ENCODE data around the gene KRTCAP2. TPM values are rescaled to one million over a fixed set of nuclear protein-coding genes. Genes with fewer than 3 reads are reported as not detected.
A peak's percentile ranks its signal among the peaks of the same experiment; 100 is the strongest.
"Not testable (repeated sequence)": the region's sequence is repeated elsewhere in the genome, so short reads cannot be mapped to it uniquely, and the experiment has no call there.

KRTCAP2 gene
- total RNA-seq, 6 experiments from 2014 or later: 231 to 351 (median 285) TPM

DNA sequence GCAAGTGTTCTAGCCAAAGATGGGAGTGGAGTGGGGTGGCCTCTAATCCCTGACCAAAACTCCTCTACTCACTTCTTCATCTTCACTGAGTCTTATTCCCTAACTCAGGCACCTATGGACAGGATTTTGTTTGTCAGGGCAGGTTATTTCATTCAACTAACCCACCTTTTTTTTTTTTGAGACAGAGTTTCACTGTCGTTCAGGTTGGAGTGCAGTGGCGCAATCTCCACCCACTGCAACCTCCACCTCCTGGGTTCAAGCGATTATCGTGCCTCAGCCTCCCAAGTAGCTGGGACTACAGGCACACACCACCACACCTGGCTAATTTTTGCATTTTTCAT is 5.0 kb downstream of the KRTCAP2 start:
- DNase-seq; H3K27ac Mint-ChIP-seq; H3K9me3 Mint-ChIP-seq; H3K27me3 Mint-ChIP-seq (ENCODE audit: insufficient read depth); H3K4me3 Mint-ChIP-seq: not testable (repeated sequence)
- Mint-ChIP-seq H3K4me1 (ENCODE audit: low read depth) (peaks cover 16% of the 10 kb centered on the region), H3K36me3 (ENCODE audit: low read depth) (peaks cover 14% of the 10 kb centered on the region)
- TF ChIP-seq, protein P1, sequence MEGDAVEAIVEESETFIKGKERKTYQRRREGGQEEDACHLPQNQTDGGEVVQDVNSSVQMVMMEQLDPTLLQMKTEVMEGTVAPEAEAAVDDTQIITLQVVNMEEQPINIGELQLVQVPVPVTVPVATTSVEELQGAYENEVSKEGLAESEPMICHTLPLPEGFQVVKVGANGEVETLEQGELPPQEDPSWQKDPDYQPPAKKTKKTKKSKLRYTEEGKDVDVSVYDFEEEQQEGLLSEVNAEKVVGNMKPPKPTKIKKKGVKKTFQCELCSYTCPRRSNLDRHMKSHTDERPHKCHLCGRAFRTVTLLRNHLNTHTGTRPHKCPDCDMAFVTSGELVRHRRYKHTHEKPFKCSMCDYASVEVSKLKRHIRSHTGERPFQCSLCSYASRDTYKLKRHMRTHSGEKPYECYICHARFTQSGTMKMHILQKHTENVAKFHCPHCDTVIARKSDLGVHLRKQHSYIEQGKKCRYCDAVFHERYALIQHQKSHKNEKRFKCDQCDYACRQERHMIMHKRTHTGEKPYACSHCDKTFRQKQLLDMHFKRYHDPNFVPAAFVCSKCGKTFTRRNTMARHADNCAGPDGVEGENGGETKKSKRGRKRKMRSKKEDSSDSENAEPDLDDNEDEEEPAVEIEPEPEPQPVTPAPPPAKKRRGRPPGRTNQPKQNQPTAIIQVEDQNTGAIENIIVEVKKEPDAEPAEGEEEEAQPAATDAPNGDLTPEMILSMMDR (IDR thresholded peaks at IDR 0.05): peak; percentile 32

DNA sequence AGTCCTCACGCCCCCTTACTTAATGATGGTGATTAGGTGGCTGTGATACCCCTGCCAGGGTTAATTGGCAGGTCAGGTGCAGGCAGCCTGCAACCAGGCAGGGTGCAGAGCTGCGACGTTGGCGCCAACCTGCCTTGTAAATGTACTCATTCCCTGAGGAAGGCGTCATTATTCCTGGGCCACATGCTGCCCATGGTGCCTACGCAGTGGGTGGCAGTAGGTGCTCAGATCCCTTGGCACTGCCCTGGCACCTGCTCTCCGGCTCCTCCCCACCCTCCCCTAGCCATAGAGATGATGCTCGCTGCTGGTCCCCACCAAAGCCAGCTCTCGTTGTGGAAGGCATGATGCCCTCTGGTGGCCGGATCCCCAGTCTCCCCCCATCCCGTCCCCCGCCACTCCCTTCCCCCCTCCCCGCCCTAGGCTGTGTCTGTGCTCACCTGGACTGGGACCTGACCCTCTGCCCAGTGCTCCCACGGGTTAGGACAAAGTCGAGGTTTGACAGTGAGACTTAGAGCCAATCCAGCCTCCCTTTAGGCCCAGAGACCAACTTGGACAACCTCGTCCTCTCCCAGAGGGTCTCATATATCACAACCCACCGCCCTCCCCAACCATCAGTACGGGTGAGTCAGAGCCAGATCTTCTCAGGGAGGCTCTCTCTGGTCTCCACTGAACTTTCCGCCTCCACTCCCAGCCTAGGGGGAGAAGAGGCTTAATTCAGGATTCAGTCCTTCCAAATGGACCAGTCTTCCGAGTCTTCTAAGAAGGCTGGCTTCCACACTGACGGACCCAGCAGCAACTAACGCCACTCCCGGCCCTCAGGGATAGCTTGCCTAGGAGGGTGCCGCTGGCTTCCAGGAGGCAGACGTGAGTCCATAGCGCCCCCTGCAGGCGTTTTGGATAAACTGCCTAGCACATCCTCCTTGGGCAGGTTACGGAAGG is 5.7 kb downstream of the KRTCAP2 start:
- Mint-ChIP-seq H3K27ac (peak overlapping the region; percentile 53), H3K4me3 (peak overlapping the region; percentile 47), H3K36me3 (ENCODE audit: low read depth) (peaks cover 14% of the 10 kb centered on the region), H3K27me3 (ENCODE audit: insufficient read depth) (peaks cover 8% of the 10 kb centered on the region), H3K4me1 (ENCODE audit: low read depth) (peaks cover 16% of the 10 kb centered on the region), H3K9me3 (no peaks in the 10 kb centered on the region)
- peak; percentile 59 for DNase-seq
- TF ChIP-seq, protein P1 (IDR thresholded peaks at IDR 0.05): peak; percentile 92

DNA sequence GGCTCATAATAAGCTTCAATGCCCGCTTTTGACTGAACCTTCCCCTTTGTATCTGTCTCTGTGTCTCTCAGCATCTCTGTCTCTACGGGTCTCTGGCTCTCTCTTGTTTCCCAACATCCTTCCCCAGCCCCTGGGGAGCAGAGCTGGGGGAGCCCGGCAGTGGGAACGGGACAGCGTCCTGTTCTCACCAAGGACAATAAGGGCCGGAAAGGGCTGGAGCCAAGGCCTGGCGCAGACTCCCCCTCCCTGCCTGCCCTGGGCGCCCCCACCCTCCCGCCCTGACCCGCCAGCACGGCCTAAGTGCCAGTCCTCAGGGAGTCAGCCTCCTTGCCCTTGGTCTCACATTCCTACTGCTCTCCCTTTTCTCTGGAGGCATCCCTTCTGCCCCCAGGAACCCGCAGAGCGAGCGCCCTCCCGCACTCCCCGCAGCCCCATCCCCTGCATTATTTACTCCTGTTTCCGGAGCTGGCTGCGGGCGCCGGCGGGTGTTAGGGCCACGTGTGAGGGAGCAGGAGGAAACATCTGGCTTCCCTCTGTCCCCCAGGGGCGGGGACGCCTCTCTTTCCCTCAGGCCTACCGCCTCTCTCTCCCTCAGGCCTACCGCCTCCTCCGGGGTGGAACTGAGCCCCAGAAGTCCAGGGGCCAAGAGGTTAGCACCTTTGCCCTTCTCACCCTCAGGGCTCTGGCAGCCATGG is 6.5 kb downstream of the KRTCAP2 start:
- no peaks in the 10 kb centered on the region for H3K9me3 Mint-ChIP-seq
- no peak overlapping the region for H3K27ac Mint-ChIP-seq
- DNase-seq: no peak
- H3K36me3 Mint-ChIP-seq (ENCODE audit: low read depth): peaks cover 7% of the 10 kb centered on the region; the same call in 1 of the 2 replicates
- no peak overlapping the region for H3K4me3 Mint-ChIP-seq
- H3K4me1 Mint-ChIP-seq (ENCODE audit: low read depth): peaks cover 8% of the 10 kb centered on the region
- H3K27me3 Mint-ChIP-seq (ENCODE audit: insufficient read depth): peaks cover 11% of the 10 kb centered on the region
- TF ChIP-seq, protein P1 (IDR thresholded peaks at IDR 0.05): no peak

DNA sequence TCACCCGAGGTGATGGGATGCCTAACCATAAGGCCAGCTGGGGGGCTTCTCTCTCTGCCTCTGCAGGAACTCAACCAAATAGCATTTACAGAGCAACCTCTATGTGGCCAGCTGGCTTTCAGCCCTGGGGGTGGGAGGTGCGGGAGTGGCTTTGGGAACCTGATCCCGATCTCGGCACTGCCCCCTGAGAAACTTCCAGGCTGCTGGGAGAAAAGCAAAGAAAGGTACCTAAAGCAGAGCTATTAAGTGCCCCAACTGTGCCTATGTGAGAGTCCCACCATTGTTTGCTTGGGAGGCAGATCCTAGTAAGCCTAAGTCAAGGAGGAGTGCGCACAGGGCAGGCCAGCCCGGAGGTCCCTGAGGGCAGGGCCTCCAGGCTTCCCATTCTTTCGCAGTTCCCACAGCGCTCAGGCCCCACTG is 7.0 kb downstream of the KRTCAP2 start:
- peaks cover 11% of the 10 kb centered on the region for H3K27me3 Mint-ChIP-seq (ENCODE audit: insufficient read depth)
- H3K9me3 Mint-ChIP-seq: no peaks in the 10 kb centered on the region
- H3K4me1 Mint-ChIP-seq (ENCODE audit: low read depth): peaks cover 7% of the 10 kb centered on the region
- TF ChIP-seq, protein P1 (IDR thresholded peaks at IDR 0.05): no peak
- peaks cover 7% of the 10 kb centered on the region; the same call in 1 of the 2 replicates for H3K36me3 Mint-ChIP-seq (ENCODE audit: low read depth)
- no peak overlapping the region for H3K4me3 Mint-ChIP-seq
- no peak for DNase-seq
- H3K27ac Mint-ChIP-seq: no peak overlapping the region

DNA sequence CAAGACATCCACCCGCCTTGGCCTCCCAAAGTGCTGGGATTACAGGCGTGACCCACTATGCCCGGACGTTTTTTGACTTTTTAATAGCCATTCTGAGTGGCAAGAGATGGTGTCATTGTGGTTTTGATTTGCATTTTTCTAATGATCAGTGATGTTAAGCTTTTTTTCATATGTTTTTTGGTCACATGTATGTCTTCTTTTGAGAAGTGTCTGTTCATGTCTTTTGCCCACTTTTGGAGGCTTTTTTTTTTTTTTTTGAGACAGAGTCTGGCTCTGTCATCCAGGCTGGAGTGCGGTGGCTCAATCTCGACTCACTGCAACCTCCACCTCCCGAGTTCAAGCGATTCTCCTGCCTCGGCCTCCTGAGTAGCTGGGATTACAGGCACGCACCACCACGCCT is 8.5 kb downstream of the KRTCAP2 start:
- not testable (repeated sequence) for H3K9me3 Mint-ChIP-seq; H3K4me1 Mint-ChIP-seq (ENCODE audit: low read depth); H3K27ac Mint-ChIP-seq; DNase-seq; H3K4me3 Mint-ChIP-seq; H3K36me3 Mint-ChIP-seq (ENCODE audit: low read depth)
- peaks cover 12% of the 10 kb centered on the region for H3K27me3 Mint-ChIP-seq (ENCODE audit: insufficient read depth)

DNA sequence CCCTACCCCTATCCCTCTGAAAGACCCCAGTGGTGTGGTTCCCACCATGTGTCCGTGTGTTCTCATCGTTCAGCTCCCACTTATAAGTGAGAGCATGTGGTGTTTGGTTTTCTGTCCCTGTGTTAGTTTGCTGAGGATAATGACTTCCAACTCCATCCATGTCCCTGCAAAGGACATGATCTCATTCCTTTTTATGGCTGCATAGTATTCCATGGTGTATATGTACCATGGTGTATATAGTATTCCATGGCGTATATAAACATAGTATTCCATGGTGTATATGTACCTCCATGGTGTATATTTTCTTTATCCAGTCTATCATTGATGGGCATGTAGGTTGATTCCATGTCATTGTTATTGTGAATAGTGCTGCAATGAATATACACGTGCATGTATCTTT is 9.3 kb downstream of the KRTCAP2 start:
- not testable (repeated sequence) for H3K4me1 Mint-ChIP-seq (ENCODE audit: low read depth); DNase-seq; H3K27ac Mint-ChIP-seq; H3K36me3 Mint-ChIP-seq (ENCODE audit: low read depth); H3K9me3 Mint-ChIP-seq; H3K4me3 Mint-ChIP-seq
- H3K27me3 Mint-ChIP-seq (ENCODE audit: insufficient read depth): peaks cover 17% of the 10 kb centered on the region

GRCh38 chr1:155162631-155163030 is 10.5 kb downstream of the KRTCAP2 start:
- H3K4me3 Mint-ChIP-seq; DNase-seq; H3K9me3 Mint-ChIP-seq; H3K4me1 Mint-ChIP-seq (ENCODE audit: low read depth); H3K27ac Mint-ChIP-seq; H3K36me3 Mint-ChIP-seq (ENCODE audit: low read depth): not testable (repeated sequence)
- peaks cover 20% of the 10 kb centered on the region for H3K27me3 Mint-ChIP-seq (ENCODE audit: insufficient read depth)

Measured in HFFc6 (cell line).